Omental fat pad (tissue), 4 donors: Measurements from ENCODE around the gene UBE2I. TPM values are rescaled to one million over a fixed set of nuclear protein-coding genes. Genes with fewer than 3 reads are reported as not detected.

Experiments used
- ATAC-seq: fragments of 150-250 bp; one replicate; pipeline ENCODE4 v1.9.1; 2016; ENCODE audit warnings: mild to moderate bottlenecking, moderate library complexity; ENCODE audit not compliant: low FRiP score
- DNase-seq: peaks from one replicate; pipeline ENCODE4 v3.0.0-alpha.2; 2019; ENCODE audit warnings: low spot score
- CTCF ChIP-seq, 3 donors: fragments of 450-650 bp; IDR thresholded peaks; one replicate each; pipeline ENCODE4 v1.5.1; 2016 to 2017; ENCODE audit warnings: antibody characterized with exemption in 3 of 3, mild to moderate bottlenecking in 3 of 3, moderate library complexity in 2 of 3
- total RNA-seq, 4 donors: library from RNA; depleted of rRNA; stranded (reverse); fragments of >200 nt; gene quantifications; one replicate each; pipeline ENCODE4 v1.1.0, GENCODE V29; 2016

Gene UBE2I
- total RNA-seq, 4 donors from 2014 or later = 50.9 to 94.9 (median 72.5) TPM

- DNase-seq = no peak
- TF ChIP-seq CTCF (IDR thresholded peaks at IDR 0.05) = no peak
- no peak for ATAC-seq
These were observed 26.0 kb downstream of the UBE2I start for GRCh38 chr16:1335211-1335971.

DNA sequence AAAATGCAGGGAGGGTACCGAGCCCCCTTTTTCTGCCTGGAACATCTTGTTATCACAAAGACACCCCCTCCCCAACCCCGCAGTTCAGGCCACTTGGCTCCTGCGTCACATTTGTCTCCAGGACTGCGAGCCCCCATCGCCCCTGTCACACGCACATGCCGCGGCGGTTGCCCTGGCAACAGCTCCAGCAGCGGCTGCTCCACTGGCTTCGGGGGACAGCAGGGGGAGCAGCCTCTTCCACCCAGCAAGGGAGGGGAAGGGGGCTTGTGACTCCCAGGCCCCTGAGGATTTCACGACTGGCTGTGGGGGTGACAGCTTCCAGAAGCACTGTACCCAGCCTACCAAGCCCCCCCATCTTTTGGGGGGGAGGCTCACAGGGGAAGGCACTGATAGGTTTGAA lies 26.6 kb downstream of the UBE2I start:
- DNase-seq (no peak), ATAC-seq (no peak)
- no peak for TF ChIP-seq CTCF (IDR thresholded peaks at IDR 0.05)

DNA sequence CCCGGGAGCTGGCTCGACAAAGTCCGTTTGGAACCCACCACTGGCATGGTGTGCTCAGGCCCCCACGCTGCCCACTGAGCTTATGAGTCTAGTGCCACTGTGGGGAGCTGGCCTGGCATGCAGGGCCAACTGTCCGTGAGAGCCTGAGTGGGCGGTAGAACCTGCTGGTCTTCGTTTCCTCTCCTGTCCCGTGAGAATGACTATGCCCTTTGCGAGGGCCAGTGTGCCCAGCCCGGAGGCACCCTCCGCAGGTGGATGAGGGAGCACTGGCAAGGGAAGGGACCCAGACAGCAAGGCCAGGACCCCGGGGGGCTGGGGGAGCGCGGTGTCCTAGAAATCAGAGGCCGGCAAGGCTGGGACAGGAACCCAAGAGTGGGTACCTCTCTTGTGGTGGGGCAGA lies 27.2 kb downstream of the UBE2I start:
- no peak for ATAC-seq
- TF ChIP-seq CTCF (IDR thresholded peaks at IDR 0.05) = no peak

DNA sequence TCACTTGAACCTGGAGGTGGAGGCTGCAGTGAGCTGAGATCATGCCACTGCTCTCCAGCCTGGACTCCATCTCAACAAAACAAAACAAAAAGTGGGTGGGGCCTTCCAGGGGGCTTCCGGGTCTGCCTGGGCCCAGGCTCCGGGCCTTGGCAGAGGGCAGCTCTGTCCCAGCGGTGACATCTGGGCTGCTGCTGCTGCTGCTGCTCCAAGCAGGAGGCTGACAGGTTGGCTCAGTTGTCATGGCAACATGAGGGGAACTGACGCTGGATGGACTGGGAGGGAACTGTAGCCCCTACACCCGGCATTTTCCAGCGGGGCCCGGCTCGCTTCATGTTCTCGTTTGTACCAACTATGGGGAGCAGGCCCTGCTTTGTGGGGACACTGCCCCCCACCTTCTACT lies 28.1 kb downstream of the UBE2I start:
- no peak for DNase-seq
- TF ChIP-seq CTCF (IDR thresholded peaks at IDR 0.05) = no peak
- ATAC-seq = no peak

More for the DNA sequence above, 27.2 kb downstream of the UBE2I start:
- DNase-seq = no peak

DNA sequence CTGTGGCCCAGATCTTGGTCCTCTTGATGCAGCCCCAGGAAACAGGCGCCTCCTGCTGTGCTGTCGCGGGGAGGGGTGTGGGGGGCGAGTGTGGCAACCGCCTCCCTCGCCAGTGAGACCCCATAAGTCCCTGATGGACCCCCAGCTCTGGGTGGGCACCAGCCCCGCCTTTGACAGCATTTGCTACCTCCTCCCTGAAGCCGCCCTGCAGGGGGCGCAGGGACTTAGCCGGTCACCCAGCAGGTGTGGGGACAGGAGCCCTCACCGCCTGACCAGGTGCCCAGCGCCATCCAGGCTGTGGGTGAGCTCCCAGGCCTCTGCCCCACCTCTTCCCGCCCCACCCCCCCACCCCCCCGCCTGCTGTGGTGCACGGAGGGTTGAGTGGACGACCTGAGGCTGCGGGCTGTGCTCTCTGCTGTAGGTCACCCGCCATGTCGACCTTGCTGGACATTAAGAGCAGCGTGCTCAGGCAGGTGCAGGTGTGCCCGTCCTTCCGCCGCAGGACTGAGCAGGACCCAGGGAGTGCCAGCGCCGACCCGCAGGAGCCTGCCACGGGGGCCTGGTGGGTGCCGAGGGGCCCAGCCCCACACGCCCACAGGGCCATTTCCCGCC lies 28.8 kb downstream of the UBE2I start:
- no peak for TF ChIP-seq CTCF (IDR thresholded peaks at IDR 0.05)
- DNase-seq (no peak), ATAC-seq (no peak)

- no peak for ATAC-seq
- no peak for DNase-seq
- TF ChIP-seq CTCF (IDR thresholded peaks at IDR 0.05) = no peak
These were observed 29.6 kb downstream of the UBE2I start for GRCh38 chr16:1338855-1339675.
